HG03469 (cell line): Measurements from ENCODE around the gene OTUD6A.

Experiments
- ATAC-seq: cut with Tn5 transposase; IDR thresholded peaks from one replicate; pipeline ENCODE4 v1.9.1; 2021; ENCODE audit warnings: mild to moderate bottlenecking, moderate library complexity, moderate number of reproducible peaks; ENCODE audit not compliant: unreplicated experiment

Gene OTUD6A

DNA sequence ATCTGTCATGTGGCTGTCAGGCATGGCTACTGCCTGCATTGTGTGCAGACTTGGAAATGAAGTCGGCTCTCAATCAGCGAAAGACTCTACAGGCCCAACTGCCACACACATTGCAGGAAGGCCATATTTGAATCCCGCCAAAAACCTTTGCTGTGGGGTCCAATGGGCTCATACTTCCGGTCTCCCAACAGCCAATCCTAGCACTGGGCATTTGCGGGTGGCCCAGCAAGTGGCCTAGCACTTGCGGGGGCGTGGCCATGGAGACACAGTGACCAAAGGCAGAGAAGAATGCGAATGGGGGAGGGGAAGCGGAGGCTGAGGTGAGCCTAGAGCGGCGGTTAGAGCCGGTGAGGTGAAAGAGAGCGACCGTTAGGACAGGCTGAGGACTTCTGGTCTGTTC lies at the start of gene OTUD6A:
TSS of gene OTUD6A (plus strand) at position 382 of the 400 bp plus-strand sequence. CDS start 68 bp downstream, outside the sequence.
- ATAC-seq = no peak

DNA sequence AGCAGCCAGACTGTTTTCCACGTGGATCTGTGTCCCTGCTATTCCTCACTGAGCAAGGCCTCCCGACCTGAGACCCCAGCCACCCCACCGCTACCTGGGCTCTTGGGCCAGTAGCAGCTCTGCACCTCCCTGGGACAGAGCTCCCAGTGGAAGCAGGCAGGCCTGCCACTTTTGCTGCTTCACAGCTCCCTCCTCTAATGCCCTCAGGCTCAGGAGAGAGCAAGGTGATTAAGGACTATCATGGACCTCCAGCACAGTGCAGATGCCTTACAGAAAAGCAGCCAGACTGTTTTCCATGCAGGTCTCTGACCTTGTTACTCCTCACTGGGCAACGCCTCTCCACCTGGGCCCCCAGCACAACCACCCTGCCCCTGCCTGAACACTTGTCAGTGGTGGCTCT lies 49.5 kb upstream of the OTUD6A start:
- no peak for ATAC-seq

DNA sequence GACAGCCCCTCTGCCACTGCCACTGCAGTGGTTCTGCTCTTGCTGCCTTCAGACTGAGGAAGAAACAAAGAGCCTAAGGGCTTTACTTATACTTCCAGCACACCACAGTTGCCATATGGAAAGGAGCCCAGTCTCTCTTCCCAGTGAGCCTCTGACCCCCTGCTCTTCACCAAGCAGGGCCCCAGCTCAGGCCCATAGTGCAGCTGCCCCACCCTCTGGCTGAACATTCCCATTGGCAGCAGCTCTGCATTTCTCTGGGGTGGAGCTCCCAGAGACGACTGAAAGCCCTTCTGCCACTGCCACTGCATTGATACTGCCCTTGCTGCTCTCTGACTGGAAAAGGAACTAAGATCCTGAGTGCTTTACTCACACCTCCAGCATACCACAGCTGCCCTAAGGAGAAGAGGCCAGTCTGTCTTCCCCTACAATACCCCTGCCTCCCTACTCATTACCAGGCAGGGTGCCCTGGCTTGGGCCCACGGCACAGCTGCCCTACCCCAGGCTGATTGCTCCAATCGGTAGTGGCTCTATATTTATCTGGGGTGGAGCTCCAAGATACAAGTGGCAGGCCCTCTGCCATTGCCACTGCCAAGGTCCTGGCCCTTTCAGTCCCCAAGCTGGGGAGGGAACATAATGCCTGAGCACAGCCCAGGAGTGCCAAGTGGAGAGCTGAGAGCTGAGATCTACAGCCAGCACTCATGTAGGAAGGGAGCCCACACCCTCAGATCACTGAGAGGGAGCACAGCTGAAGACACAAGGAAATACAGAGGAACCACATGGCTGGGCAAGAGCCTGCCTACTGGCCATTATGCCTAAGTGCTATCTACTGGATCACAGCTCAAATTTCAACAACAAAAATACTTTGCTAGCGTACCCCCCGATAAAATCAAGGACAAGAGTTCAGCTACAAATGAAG lies 48.5 kb upstream of the OTUD6A start:
- no peak for ATAC-seq

- ATAC-seq = no peak
Measured at GRCh38 chrX:70016513-70016912, 45.7 kb upstream of the OTUD6A start.

DNA sequence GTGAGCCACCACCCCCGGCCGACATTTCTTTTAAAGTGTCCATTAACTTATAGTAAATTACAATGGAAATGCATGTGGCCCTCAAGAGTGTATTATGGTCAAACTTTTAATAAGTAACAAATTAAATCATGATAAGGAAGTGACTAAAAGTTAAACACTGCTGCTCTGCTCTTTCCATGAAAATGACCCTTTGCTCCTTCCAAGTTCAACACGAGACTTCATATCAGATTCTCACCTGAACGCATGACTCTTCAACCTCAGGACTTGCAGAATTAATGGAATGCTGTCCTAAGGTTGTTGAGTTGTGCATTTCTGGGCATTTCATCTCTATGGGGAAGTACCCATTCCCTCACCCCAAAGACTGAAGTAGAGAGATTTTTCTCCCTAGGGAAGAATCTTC lies 39.6 kb upstream of the OTUD6A start:
- ATAC-seq = no peak

GRCh38 chrX:70025464-70025863 lies 36.8 kb upstream of the OTUD6A start:
- ATAC-seq = no peak

DNA sequence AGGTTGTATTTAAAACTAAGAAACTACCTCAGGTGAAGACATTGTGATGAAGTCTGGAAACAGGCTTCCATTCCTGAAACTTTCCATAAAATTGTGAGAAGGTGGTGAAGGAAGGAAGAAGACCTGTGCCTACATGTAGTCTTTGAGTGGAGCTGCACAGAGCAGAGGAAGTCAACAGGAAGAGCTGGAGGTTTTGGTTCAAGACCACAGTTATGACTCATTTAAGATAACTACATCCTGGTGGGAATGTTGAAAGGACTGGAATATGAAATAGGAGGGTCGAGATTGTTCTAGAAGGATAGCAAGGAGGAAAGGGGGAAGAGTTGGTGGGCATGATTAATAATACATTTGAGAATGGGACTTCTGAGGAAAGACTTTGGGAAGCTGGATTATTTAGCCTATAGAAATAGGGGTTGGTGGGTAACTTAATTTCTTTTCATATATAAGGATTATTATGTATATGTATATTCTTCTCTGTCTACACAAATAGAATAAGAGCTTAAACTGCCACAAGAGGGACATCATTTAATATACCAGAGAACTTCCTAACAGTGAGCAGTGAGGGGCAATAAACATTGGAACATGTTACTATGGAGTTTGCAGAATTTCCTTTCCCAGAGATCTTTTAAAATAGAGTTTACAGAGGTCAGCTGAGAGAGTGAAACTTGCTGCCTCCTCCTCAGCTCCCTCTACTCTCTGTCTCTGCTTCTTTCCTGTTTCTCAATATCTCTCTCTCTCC lies 36.0 kb upstream of the OTUD6A start:
- ATAC-seq = no peak

- no peak for ATAC-seq
Measured at GRCh38 chrX:70026851-70027200, 35.4 kb upstream of the OTUD6A start.

GRCh38 chrX:70029863-70030262 lies 32.4 kb upstream of the OTUD6A start:
- no peak for ATAC-seq

GRCh38 chrX:70030301-70030767 lies 31.9 kb upstream of the OTUD6A start:
- ATAC-seq = no peak

DNA sequence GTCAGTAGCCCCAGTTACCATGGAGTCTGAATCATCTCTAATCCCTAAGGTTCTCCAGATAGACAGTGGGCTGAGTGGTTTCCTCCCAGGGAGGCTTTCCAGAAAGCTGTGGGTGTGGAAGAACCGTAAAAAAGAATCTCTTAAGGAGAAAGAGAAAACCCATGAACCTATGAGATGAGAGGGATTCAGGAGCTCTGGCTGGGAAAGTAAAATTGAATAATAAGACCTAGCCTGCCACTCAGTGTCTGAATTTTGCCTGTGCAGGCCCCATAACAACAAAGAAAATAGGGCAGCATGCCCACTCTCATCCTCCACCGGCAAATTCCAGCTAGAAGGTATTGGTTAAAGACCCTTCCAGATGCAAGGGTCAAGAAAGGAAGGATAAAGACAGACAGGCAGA lies 29.5 kb upstream of the OTUD6A start:
- no peak for ATAC-seq

GRCh38 chrX:70033348-70034051 lies 28.8 kb upstream of the OTUD6A start:
- ATAC-seq = no peak

GRCh38 chrX:70034646-70035045 lies 27.6 kb upstream of the OTUD6A start:
- no peak for ATAC-seq

DNA sequence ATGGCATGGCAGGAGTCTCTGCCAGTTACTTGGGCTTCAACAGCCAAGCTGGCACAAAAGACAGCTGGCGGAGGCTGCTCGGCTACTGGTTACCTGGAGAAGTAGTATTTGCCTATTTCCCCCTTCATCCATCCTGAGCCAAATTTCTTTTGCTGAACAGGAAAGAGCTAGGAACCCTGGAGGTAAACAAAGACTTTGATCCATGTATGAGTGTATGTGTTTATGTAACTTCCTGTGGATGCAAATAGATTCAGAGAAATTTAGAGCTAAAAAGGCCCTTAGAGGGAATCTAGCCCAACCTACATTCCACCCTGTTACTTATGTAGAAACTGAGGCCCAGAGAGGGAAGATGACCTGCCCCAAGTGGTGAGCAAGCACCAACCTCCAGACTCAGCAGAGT lies 23.7 kb upstream of the OTUD6A start:
- ATAC-seq = no peak

- ATAC-seq = no peak
Measured at GRCh38 chrX:70038951-70039350, 23.3 kb upstream of the OTUD6A start.

DNA sequence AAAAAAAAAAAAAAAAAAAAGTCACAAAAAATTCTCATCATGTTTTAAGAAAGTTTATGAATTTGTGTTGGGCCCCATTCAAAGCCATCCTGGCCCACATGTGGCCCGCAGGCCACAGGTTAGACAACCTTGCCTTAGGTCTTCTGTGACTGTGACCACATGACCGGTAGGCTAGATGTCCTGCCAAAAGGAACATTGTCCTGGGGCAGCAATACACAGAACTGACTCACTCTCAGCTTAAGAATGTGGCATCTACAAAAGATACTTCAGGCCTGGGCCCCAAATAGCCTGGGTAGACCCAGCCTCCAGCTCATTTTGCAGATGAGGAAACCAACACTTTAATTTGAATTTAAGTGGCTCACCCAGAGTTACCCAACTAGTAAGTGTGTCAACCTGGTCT lies 22.5 kb upstream of the OTUD6A start:
- ATAC-seq = no peak

GRCh38 chrX:70041993-70042392 lies 20.3 kb upstream of the OTUD6A start:
- no peak for ATAC-seq

DNA sequence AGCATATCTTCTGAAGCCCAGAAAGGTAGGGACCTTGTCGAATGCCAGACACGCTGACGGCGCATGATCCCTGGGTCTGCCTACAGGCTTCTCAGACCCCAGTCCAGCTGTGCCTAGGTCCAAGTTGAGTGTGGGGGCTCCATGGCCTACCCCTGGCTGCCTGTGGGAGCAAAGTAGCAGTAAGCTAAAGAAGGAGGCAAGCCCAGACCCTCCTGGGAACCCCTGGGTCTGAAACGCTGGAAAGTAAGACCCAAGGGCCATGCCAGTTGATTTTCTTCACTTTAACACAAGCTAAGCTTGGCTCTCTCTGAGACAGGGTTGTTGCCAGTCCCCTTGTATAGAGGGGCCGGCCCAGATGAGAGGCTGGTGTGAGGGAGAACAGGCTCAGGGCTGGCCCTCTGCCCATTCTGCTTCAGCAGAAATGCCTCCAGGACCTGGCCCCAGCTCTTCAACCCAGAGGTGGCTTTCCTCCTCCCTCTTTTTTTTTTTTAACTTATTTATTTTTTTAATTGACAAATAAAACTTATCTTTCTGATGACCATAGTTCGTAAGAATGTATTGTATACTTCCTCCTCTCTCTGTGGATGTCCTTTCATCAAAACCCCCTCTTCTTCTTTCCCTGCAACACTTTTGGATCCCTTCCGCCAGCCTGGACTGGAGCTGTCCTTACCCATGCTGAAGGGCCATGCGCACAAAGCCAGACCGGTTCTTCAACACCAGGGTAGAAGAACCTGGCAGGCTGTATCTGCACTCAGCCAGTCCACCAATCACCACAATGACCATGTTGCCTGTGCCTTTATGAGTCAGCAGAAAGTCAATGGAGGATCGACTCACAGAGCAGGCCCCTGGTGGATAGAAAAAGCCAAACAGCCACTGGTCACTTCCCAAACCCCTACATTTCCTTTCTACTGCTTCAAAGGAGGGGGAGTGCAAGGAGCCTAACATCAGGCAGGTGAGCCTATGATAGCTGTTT lies 19.6 kb upstream of the OTUD6A start:
- ATAC-seq = no peak

- no peak for ATAC-seq
Measured at GRCh38 chrX:70043685-70044084, 18.6 kb upstream of the OTUD6A start.

DNA sequence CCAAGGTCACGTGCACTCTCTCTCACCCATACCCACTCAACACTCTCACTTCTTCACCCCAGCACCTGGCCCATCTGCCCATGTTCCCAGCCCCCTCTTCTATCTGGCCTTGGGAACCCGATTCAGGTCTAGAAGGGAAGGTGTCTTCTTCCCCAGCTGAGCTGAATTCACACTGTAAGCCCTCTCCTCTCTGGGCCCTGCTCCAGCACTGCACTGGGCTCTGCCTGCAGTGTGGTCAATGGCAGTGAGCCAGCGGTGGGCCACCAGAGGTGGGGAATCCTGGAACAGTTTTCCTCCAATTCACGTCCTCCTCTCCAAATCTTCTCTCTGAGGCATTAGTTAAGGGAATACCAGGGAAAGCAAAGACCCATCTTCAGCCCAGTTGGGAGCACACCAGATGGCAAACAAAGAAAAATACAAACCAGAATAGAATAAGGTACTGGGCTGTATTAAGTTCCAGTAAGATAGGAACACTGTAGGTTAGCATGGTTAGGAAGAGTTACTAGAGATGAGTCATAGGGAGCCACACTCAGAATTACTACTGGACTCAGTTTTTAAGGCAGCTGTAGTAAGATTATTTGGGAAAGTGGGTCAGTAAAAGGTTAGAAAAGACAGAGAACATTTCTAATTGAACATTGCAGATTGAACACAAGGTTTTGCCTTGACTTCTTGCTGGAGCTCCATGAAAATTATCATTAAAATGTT lies 17.6 kb upstream of the OTUD6A start:
- ATAC-seq = no peak
